HCT116 (cell line): ENCODE measurements around the gene FBN1. TPM values are rescaled to one million over a fixed set of nuclear protein-coding genes. Genes with fewer than 3 reads are reported as not detected.

ENCODE experiments used
- ATAC-seq: fragments of 200-7000 bp; cut with Tn5 transposase; 2 replicates; pipeline ENCODE4 v1.9.1; 2020; ENCODE audit warnings: mild to moderate bottlenecking, moderate library complexity
- BruUV-seq: library from RNA; stranded (reverse); fragments of 400-500 nt; replicated peaks from 2 replicates; lab custom pipeline; 2021; lab: Mats Ljungman, UMichigan
- CTCF ChIA-PET: fragments of 300-600 bp; sonication (Branson Sonifier 250); formaldehyde crosslinking; loops from one replicate; lab custom pipeline; 2021; ENCODE audit warnings: antibody characterized with exemption; lab: Charles Lee
- POLR2A ChIA-PET: fragments of 300-600, 350-600 bp; sonication (Branson Sonifier 250); formaldehyde crosslinking; loops from one replicate; lab custom pipeline; 2021; ENCODE audit warnings: antibody characterized with exemption; lab: Charles Lee
- RAD21 ChIA-PET, 2 experiments: fragments of 300-600 bp; sonication (Branson Sonifier 250); formaldehyde crosslinking; loops; one replicate each; lab custom pipeline; 2023; ENCODE audit warnings: low total read pairs in 2 of 2; ENCODE audit not compliant: uncharacterized antibody in 2 of 2, unreplicated experiment in 2 of 2, low non-redundant PET in 1 of 2; lab: Charles Lee
- DNase-seq: peaks from one replicate; pipeline ENCODE4 v3.0.0-alpha.2; 2010; ENCODE audit warnings: low read depth, low spot score
- H2AFZ ChIP-seq: fragments of 200-600 bp; shearing (Covaris generic), sonication (generic); 2 replicates; pipeline ENCODE4 v1.6.1; 2017; ENCODE audit warnings: low read depth, mixed run types, mixed read lengths, antibody characterized with exemption, low read length; ENCODE audit not compliant: poor library complexity, severe bottlenecking
- H3K27ac ChIP-seq: 2 replicates; pipeline ENCODE4 v1.5.1; 2012; ENCODE audit warnings: low read depth, low read length
- H3K27me3 ChIP-seq: fragments of 200-600 bp; sonication (generic); 2 replicates; pipeline ENCODE4 v1.6.1; 2016; ENCODE audit warnings: mixed run types, low read length, mixed read lengths; ENCODE audit not compliant: insufficient read depth
- H3K36me3 ChIP-seq, 2 experiments: fragments of 200-500 bp in 1 of 2; fragments of 200-600 bp in 1 of 2; sonication (Bioruptor generic) in 1 of 2; sonication (generic) in 1 of 2; 2 replicates each; pipeline versions ENCODE4 v1.5.1 to v1.6.1; 2014 to 2016; ENCODE audit warnings: low read length in 2 of 2, inconsistent platforms in 1 of 2, mixed read lengths in 1 of 2, mixed run types in 1 of 2; ENCODE audit not compliant: insufficient read depth in 2 of 2, control insufficient read depth in 1 of 2
- H3K4me1 ChIP-seq, 2 experiments: fragments of 200-600 bp in 1 of 2; sonication (generic) in 1 of 2; 2 replicates each; pipeline versions ENCODE4 v1.5.1 to v1.6.1; 2012 to 2017; ENCODE audit warnings: low read length in 2 of 2, inconsistent platforms in 1 of 2, mild to moderate bottlenecking in 1 of 2, mixed read lengths in 1 of 2, mixed run types in 1 of 2, moderate library complexity in 1 of 2; ENCODE audit not compliant: insufficient read depth in 2 of 2, control insufficient read depth in 1 of 2
- H3K4me2 ChIP-seq: fragments of 200-600 bp; sonication (generic); 2 replicates; pipeline ENCODE4 v1.6.1; 2017; ENCODE audit warnings: mixed run types, low read length, mixed read lengths
- H3K4me3 ChIP-seq, 2 experiments: fragments of 200-600 bp in 1 of 2; sonication (generic) in 1 of 2; replicated peaks in 1 of 2; 2 replicates each; pipeline ENCODE4 v1.5.1; 2011 to 2016; ENCODE audit warnings: low read length in 2 of 2, control low read depth in 1 of 2, low read depth in 1 of 2, mild to moderate bottlenecking in 1 of 2, mixed read lengths in 1 of 2, mixed run types in 1 of 2
- H3K79me2 ChIP-seq: fragments of 200-600 bp; sonication (generic); 2 replicates; pipeline ENCODE4 v1.6.1; 2017; ENCODE audit warnings: mild to moderate bottlenecking, mixed run types, low read length, moderate library complexity, mixed read lengths; ENCODE audit not compliant: insufficient read depth
- H3K9ac ChIP-seq: fragments of 200-600 bp; sonication (generic); 2 replicates; pipeline ENCODE4 v1.6.1; 2016; ENCODE audit warnings: low read length, mixed read lengths
- H3K9me2 ChIP-seq: fragments of 200-600 bp; sonication (generic), shearing (Covaris generic); 2 replicates; pipeline ENCODE4 v1.6.1; 2017; ENCODE audit warnings: mixed run types, mild to moderate bottlenecking, moderate library complexity; ENCODE audit not compliant: insufficient read depth
- H3K9me3 ChIP-seq, 2 experiments: fragments of 200-500 bp in 1 of 2; fragments of 200-600 bp in 1 of 2; sonication (Bioruptor generic) in 1 of 2; sonication (generic) in 1 of 2; 2 replicates each; pipeline ENCODE4 v1.6.1; 2014 to 2017; ENCODE audit warnings: low read length in 2 of 2, mixed read lengths in 2 of 2, inconsistent platforms in 1 of 2, low read depth in 1 of 2, mild to moderate bottlenecking in 1 of 2, mixed run types in 1 of 2, moderate library complexity in 1 of 2; ENCODE audit not compliant: control insufficient read depth in 1 of 2, insufficient read depth in 1 of 2
- H4K20me1 ChIP-seq: fragments of 200-600 bp; sonication (generic), shearing (Covaris generic); 2 replicates; pipeline ENCODE4 v1.6.1; 2017; ENCODE audit warnings: mixed run types, mild to moderate bottlenecking, moderate library complexity; ENCODE audit not compliant: insufficient read depth
- CBX3 ChIP-seq: IDR thresholded peaks from 2 replicates; pipeline ENCODE4 v1.6.1; 2012; ENCODE audit warnings: low read depth
- EGR1 ChIP-seq: IDR thresholded peaks from 2 replicates; pipeline ENCODE4 v1.6.1; 2012; ENCODE audit warnings: low read depth
- ELF1 ChIP-seq: IDR thresholded peaks from 2 replicates; pipeline ENCODE4 v1.6.1; 2012; ENCODE audit warnings: low read depth, borderline replicate concordance
- JUND ChIP-seq: IDR thresholded peaks from 2 replicates; pipeline ENCODE4 v1.6.1; 2012
- POLR2A ChIP-seq: IDR thresholded peaks from 2 replicates; pipeline ENCODE4 v1.7.0; 2011; ENCODE audit warnings: borderline replicate concordance; ENCODE audit not compliant: insufficient read depth, insufficient read length; ENCODE audit errors: extremely low read depth
- POLR2AphosphoS5 ChIP-seq: IDR thresholded peaks from 2 replicates; pipeline ENCODE4 v1.6.1; 2011; ENCODE audit warnings: mild to moderate bottlenecking, low read depth, low read length, moderate library complexity
- SIN3A ChIP-seq: IDR thresholded peaks from 2 replicates; pipeline ENCODE4 v1.6.1; 2012; ENCODE audit warnings: low read depth
- SP1 ChIP-seq: IDR thresholded peaks from 2 replicates; pipeline ENCODE4 v1.6.1; 2012; ENCODE audit warnings: low read depth
- YY1 ChIP-seq: IDR thresholded peaks from 2 replicates; pipeline ENCODE4 v1.6.1; 2011; ENCODE audit warnings: low read length, low read depth, moderate library complexity, mild to moderate bottlenecking; ENCODE audit not compliant: insufficient replicate concordance; ENCODE audit errors: extremely low read depth
- intact Hi-C: fragments of 100-400 bp; cut with micrococcal nuclease; formaldehyde crosslinking; loops from 2 replicates; pipeline ENCODE4 v1.10.0; 2022
- total RNA-seq: library from RNA; stranded (reverse); gene quantifications from one replicate; pipeline ENCODE4 v1.2.1, GENCODE V29; 2021; ENCODE audit not compliant: unreplicated experiment
- TF ChIP-seq, protein P1 (sequence below): IDR thresholded peaks from 2 replicates; pipeline ENCODE4 v1.6.1; 2011; ENCODE audit warnings: mild to moderate bottlenecking, low read length, moderate library complexity; ENCODE audit not compliant: insufficient replicate concordance; ENCODE audit errors: extremely low read depth
- TF ChIP-seq, protein P2 (sequence below): IDR thresholded peaks from 2 replicates; pipeline ENCODE4 v1.6.1; 2012

Gene FBN1
- total RNA-seq, 1 experiment from 2014 or later: 1.7 TPM

DNA sequence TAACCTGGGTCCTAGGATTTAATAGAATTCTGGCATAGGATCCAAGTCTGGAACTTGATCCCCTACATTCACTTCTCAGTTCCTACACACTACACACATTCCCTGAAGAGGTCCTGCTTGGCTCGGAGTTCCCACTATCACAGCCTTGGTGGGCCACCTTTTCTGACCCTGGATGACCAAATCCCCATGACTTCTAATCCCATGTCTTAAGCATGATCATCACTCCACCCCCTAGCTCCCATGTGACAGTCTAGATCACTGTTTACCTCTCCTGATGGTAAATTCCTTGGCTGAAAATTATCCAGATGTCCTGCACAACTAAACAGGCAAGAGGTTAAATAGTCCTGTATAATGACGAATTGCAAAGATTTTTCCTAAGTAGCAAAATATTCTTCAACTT, 274.0 kb downstream of the FBN1 start:
- H3K27ac ChIP-seq: no peak overlapping the region
- ATAC-seq (no peak), DNase-seq (no peak)
- no peak overlapping the region for H2AFZ ChIP-seq
- TF ChIP-seq, protein P1, sequence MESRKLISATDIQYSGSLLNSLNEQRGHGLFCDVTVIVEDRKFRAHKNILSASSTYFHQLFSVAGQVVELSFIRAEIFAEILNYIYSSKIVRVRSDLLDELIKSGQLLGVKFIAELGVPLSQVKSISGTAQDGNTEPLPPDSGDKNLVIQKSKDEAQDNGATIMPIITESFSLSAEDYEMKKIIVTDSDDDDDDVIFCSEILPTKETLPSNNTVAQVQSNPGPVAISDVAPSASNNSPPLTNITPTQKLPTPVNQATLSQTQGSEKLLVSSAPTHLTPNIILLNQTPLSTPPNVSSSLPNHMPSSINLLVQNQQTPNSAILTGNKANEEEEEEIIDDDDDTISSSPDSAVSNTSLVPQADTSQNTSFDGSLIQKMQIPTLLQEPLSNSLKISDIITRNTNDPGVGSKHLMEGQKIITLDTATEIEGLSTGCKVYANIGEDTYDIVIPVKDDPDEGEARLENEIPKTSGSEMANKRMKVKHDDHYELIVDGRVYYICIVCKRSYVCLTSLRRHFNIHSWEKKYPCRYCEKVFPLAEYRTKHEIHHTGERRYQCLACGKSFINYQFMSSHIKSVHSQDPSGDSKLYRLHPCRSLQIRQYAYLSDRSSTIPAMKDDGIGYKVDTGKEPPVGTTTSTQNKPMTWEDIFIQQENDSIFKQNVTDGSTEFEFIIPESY: no peak
- TF ChIP-seq SIN3A: no peak
- TF ChIP-seq YY1: no peak
- TF ChIP-seq ELF1: no peak
- no peak for TF ChIP-seq JUND
- TF ChIP-seq POLR2A: no peak
- no TSS peak for BruUV-seq
- no peaks in the 10 kb centered on the region for H3K36me3 ChIP-seq
- no peaks in the 10 kb centered on the region for H3K79me2 ChIP-seq
- no peak overlapping the region for H3K9ac ChIP-seq
- H3K9me3 ChIP-seq: no peaks in the 10 kb centered on the region
- intact Hi-C loops: no loop called here
- peaks cover 0 to 9% of the 10 kb centered on the region in 2 experiments; a peak in 2 of 4 replicates for H3K4me1 ChIP-seq
- H3K4me2 ChIP-seq: no peak overlapping the region
- ChIA-PET RAD21 (no interaction called here), POLR2A (no interaction called here), CTCF (no interaction called here)
- H3K27me3 ChIP-seq: no peaks in the 10 kb centered on the region
- 0 out of 2 replicates have a peak, but pooled peaks cover 4% of the 10 kb centered on the region for H3K9me2 ChIP-seq
- no peak overlapping the region for H3K4me3 ChIP-seq
- no peaks in the 10 kb centered on the region for H4K20me1 ChIP-seq

DNA sequence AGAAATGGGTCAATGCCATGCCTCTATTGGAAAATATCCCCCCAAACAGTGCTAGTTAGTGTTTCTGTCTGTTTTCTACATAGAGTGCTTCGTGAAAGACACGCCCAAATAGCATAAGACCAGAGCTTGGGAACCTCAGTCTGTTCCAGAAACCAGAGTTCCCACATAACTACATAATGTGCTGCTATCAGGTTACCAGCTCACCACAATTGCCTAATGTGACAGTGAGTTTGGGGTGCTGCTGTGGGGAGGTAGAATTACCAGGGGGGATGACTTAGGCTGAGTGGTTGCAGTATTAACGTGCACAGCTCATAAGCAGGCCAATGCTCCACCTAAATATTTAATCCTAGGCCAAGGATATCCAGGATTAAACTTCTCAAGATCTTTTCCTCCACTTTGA, 275.0 kb downstream of the FBN1 start:
- no TSS peak for BruUV-seq
- no peaks in the 10 kb centered on the region for H3K9me3 ChIP-seq
- no peak overlapping the region for H3K4me2 ChIP-seq
- no peaks in the 10 kb centered on the region for H3K36me3 ChIP-seq
- H3K4me3 ChIP-seq: no peak overlapping the region
- H3K9ac ChIP-seq: no peak overlapping the region
- no peaks in the 10 kb centered on the region for H4K20me1 ChIP-seq
- ATAC-seq (no peak), DNase-seq (no peak)
- RAD21 ChIA-PET: no interaction called here
- 0 out of 2 replicates have a peak, but pooled peaks cover 4% of the 10 kb centered on the region for H3K9me2 ChIP-seq
- POLR2A ChIA-PET: no interaction called here
- peaks cover 0 to 9% of the 10 kb centered on the region in 2 experiments; a peak in 2 of 4 replicates for H3K4me1 ChIP-seq
- CTCF ChIA-PET: no interaction called here
- no peaks in the 10 kb centered on the region for H3K79me2 ChIP-seq
- H3K27me3 ChIP-seq: no peaks in the 10 kb centered on the region
- H3K27ac ChIP-seq: no peak overlapping the region
- intact Hi-C loops: no loop called here
- no peak overlapping the region for H2AFZ ChIP-seq
- no peak for TF ChIP-seq POLR2AphosphoS5
- TF ChIP-seq, protein P2, sequence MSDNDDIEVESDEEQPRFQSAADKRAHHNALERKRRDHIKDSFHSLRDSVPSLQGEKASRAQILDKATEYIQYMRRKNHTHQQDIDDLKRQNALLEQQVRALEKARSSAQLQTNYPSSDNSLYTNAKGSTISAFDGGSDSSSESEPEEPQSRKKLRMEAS: no peak
- no peak for TF ChIP-seq CBX3
- no peak for TF ChIP-seq SP1
- no peak for TF ChIP-seq EGR1
